Measurements from ENCODE around the gene CDH10.

- TF ChIP-seq NCOA4 (IDR thresholded peaks at IDR 0.05; ENCODE audit: partially characterized antibody) (no peak), ZBTB9 (CRISPR knock-in tag; IDR thresholded peaks at IDR 0.05) (no peak), ZKSCAN8 (CRISPR knock-in tag; IDR thresholded peaks at IDR 0.05) (no peak), ATF2 (CRISPR knock-in tag; IDR thresholded peaks at IDR 0.05) (no peak), POLR2AphosphoS5 (IDR thresholded peaks at IDR 0.05; ENCODE audit: control insufficient read depth, insufficient read depth, low read depth, low read length) (no peak), POLR2A (conservative IDR thresholded peaks at IDR 0.05) (no peak)
Observed at GRCh38 chr5:24585751-24586150, 59.0 kb downstream of the CDH10 start.

Measured in K562 (cell line).